Esophagus squamous epithelium (tissue), 5 donors: ENCODE results near the gene CKM. TPM values are rescaled to one million over a fixed set of nuclear protein-coding genes. Genes with fewer than 3 reads are reported as not detected.
"Not testable (repeated sequence)": the region's sequence is repeated elsewhere in the genome, so short reads cannot be mapped to it uniquely, and the experiment has no call there.

Experiments
- DNase-seq: peaks from one replicate; lab custom pipeline; 2025; lab: John Stamatoyannopoulos, UW
- H3K27ac ChIP-seq, 4 donors: fragments of 200-600 bp; sonication (generic); one replicate each; pipeline ENCODE4 v1.5.1; 2016 to 2019; ENCODE audit warnings: mild to moderate bottlenecking in 1 of 4
- H3K27me3 ChIP-seq, 4 donors: fragments of 200-600 bp; sonication (generic); 1 replicate in 3 of 4; 2 replicates in 1 of 4; pipeline versions ENCODE4 v1.5.1 to v1.6.0; 2017 to 2021; ENCODE audit warnings: antibody characterized with exemption in 1 of 4
- H3K36me3 ChIP-seq, 3 donors: fragments of 200-600 bp; sonication (generic); one replicate each; pipeline ENCODE4 v1.5.1; 2016 to 2019
- H3K4me1 ChIP-seq, 3 donors: fragments of 200-600 bp; sonication (generic); one replicate each; pipeline ENCODE4 v1.5.1; 2017 to 2019
- H3K4me3 ChIP-seq, 4 donors: fragments of 200-600 bp; sonication (generic); 1 replicate in 3 of 4; 2 replicates in 1 of 4; pipeline ENCODE4 v1.5.1; 2016 to 2019; ENCODE audit warnings: mild to moderate bottlenecking in 2 of 4, moderate library complexity in 1 of 4
- H3K9me3 ChIP-seq, 3 donors: fragments of 200-600 bp; sonication (generic); one replicate each; pipeline ENCODE4 v1.5.1; 2016 to 2019
- POLR2A ChIP-seq, 4 donors: fragments of 450-650 bp; IDR thresholded peaks; one replicate each; pipeline ENCODE4 v1.6.1; 2017; ENCODE audit warnings: antibody characterized with exemption in 4 of 4, mild to moderate bottlenecking in 4 of 4, moderate library complexity in 3 of 4
- WGBS, 2 donors: methylation state at CpG; one replicate each; pipeline ENCODE4 v1.1.5; 2018; 5-methylcytosine and 5-hydroxymethylcytosine counted together
- intact Hi-C: fragments of 100-400 bp; cut with DNase I; formaldehyde crosslinking; loops from one replicate; pipeline ENCODE4 v1.15.0; 2022
- total RNA-seq, 4 donors: library from RNA; depleted of rRNA; stranded (reverse); fragments of >200 nt; gene quantifications; one replicate each; pipeline ENCODE4 v1.1.0, GENCODE V29; 2016
- TF ChIP-seq, protein P1 (sequence below), 6 experiments: fragments of 450-650 bp in 4 of 6; fragments of 200-600 bp in 2 of 6; sonication (generic) in 2 of 6; IDR thresholded peaks; one replicate each; pipeline ENCODE4 v1.5.1; 2016 to 2019; ENCODE audit warnings: antibody characterized with exemption in 6 of 6, mild to moderate bottlenecking in 4 of 6, moderate library complexity in 4 of 6
- donor health status: DM: yes; HTN: yes; CAD: no.

The CKM gene
- total RNA-seq, 4 donors from 2014 or later, result not detected

DNA sequence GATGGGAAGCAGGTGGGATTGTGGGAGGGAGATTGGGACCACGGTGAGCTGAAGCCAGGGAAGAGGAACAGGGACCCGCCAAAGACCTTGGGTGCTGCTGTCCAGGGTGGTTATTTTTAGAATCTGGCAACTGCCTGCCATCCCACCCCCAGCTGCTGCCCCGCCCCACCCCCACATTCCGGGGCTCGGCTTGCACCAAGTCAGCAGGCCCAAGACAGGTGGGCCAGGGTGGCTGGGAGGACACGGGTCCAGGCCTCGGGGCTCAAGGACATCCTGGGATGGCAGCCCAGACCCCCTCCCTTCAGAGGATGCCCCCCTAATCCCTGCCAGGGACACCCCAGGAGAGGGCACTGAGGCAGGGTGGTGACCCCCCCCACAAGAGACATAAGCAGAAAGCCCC is 827 bp downstream of the CKM start:
- Histone ChIP-seq H3K4me3 (no peak overlapping the region), H3K4me1 (peaks cover 5 to 29% (median 10%) of the 10 kb centered on the region in 3 donors), H3K27me3 (peaks cover 0 to 64% (median 6%) of the 10 kb centered on the region in 4 donors), H3K36me3 (no peaks in the 10 kb centered on the region), H3K27ac (no peak overlapping the region), H3K9me3 (no peaks in the 10 kb centered on the region)
- intact Hi-C loops, result no loop called here
- WGBS, 2 donors, result 40 to 50% methylated on average over 2 to 3 of the region's 7 CpGs
- TF ChIP-seq, protein P1, sequence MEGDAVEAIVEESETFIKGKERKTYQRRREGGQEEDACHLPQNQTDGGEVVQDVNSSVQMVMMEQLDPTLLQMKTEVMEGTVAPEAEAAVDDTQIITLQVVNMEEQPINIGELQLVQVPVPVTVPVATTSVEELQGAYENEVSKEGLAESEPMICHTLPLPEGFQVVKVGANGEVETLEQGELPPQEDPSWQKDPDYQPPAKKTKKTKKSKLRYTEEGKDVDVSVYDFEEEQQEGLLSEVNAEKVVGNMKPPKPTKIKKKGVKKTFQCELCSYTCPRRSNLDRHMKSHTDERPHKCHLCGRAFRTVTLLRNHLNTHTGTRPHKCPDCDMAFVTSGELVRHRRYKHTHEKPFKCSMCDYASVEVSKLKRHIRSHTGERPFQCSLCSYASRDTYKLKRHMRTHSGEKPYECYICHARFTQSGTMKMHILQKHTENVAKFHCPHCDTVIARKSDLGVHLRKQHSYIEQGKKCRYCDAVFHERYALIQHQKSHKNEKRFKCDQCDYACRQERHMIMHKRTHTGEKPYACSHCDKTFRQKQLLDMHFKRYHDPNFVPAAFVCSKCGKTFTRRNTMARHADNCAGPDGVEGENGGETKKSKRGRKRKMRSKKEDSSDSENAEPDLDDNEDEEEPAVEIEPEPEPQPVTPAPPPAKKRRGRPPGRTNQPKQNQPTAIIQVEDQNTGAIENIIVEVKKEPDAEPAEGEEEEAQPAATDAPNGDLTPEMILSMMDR (IDR thresholded peaks at IDR 0.05), result no peak
- TF ChIP-seq POLR2A (IDR thresholded peaks at IDR 0.05), result no peak
- DNase-seq, result no peak

DNA sequence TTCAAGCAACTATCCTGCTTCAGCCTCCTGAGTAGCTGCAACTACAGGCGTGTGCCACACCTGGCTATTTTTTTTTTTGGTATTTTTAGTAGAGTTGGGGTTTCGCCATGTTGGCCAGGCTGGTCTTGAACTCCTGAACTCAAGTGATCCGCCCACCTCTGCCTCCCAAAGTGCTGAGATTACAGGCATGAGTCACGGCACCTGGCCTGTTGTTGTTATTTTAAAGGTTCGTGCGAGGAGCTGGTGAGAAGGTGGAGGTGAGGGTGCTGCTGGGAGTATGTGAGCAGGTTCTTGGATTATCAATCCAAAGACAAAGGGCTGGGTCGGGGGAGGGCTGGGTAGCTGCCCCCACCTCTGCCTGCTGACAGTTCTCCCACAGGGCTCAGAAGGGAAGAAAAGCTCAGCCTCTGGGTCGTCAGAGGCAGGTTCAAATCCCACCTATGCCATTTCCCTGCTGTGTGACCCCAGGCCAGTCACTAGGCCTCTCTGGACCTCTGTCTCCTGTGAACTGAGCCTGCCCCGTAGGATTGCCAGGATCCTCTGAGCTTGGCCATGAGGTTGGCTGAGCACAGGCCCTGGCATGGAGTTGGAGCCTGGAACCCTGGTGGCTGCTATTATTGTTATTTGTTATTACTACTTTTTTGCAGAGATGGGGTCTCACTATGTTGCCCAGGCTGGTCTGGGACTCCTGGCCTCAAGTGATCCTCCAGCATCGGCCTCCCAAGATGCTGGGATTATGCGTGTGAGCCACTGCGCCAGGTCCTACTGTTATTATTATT is 1.5 kb downstream of the CKM start:
- no peak for DNase-seq
- Histone ChIP-seq H3K4me1 (peaks cover 4 to 24% (median 10%) of the 10 kb centered on the region in 3 donors), H3K4me3 (no peak overlapping the region), H3K27ac (no peak overlapping the region), H3K27me3 (peaks cover 0 to 69% (median 6%) of the 10 kb centered on the region in 4 donors), H3K36me3 (no peaks in the 10 kb centered on the region), H3K9me3 (no peaks in the 10 kb centered on the region)
- 43 to 59% methylated on average over 1 to 4 of the region's 12 CpGs for WGBS, 2 donors
- intact Hi-C loops, result no loop called here
- TF ChIP-seq, protein P1 (IDR thresholded peaks at IDR 0.05), result no peak
- TF ChIP-seq POLR2A (IDR thresholded peaks at IDR 0.05), result no peak

DNA sequence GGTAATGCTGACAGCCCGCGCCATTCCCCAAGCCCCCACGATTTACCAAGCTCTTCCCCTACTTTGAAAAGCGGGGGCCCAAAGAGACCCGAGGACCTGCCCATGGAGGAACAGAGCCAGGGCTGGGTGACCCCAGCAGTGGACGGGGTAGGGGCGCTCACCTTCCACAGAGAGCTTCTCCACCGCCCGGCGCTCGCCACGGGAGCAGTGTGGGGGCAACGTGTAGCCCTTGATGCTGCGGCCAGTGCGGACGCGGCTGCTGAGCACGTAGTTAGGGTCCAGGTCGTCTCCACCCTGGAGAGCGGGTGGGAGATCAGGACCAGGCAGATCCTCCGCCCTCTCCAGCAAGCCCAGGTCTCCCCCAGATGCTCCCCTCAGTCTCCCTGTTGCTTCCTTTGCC is 7.4 kb downstream of the CKM start:
- Histone ChIP-seq H3K4me1 (peaks cover 0 to 5% (median 0%) of the 10 kb centered on the region in 3 donors), H3K36me3 (no peaks in the 10 kb centered on the region), H3K9me3 (no peaks in the 10 kb centered on the region), H3K27ac (no peak overlapping the region), H3K4me3 (no peak overlapping the region), H3K27me3 (peaks cover 0 to 69% (median 0%) of the 10 kb centered on the region in 4 donors)
- TF ChIP-seq POLR2A (IDR thresholded peaks at IDR 0.05), result no peak
- TF ChIP-seq, protein P1 (IDR thresholded peaks at IDR 0.05), result no peak
- DNase-seq, result no peak
- intact Hi-C loops, result no loop called here
- 46% methylated on average over 8 to 10 of the region's 21 CpGs for WGBS, 2 donors

DNA sequence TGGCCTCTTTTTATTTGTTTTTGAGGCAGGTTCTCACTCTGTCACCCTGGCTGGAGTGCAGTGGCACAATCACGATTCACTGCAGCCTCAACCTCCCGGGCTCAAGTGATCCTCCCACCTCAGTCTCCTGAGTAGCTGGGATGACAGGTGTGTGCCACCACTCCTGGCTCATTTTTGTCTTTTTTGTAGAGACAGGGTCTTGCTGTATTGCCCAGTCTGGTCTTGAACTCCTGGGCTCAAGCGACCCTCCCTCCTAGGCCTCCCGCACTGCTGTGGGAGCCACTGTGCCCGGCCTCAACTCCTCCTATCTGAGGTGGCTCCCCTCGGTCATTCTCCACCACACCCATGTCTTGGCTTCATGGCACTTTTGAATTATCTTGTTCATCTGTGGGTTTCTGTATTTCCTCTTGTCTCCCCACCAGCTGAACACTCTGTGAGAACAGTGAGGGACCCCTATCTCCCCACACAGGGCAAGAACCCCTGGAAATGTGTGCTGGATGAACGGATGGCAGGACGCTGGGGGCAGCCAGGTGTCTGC is 7.9 kb downstream of the CKM start:
- 74 to 76% methylated on average over 6 to 7 of the region's 8 CpGs for WGBS, 2 donors
- no peak overlapping the region for H3K27ac ChIP-seq
- TF ChIP-seq POLR2A (IDR thresholded peaks at IDR 0.05), result no peak
- TF ChIP-seq, protein P1 (IDR thresholded peaks at IDR 0.05), result no peak
- peaks cover 0 to 69% (median 0%) of the 10 kb centered on the region in 4 donors for H3K27me3 ChIP-seq
- DNase-seq, result no peak
- H3K9me3 ChIP-seq, result no peaks in the 10 kb centered on the region
- peaks cover 0 to 5% (median 0%) of the 10 kb centered on the region in 3 donors for H3K4me1 ChIP-seq
- intact Hi-C loops, result no loop called here
- no peaks in the 10 kb centered on the region for H3K36me3 ChIP-seq
- no peak overlapping the region for H3K4me3 ChIP-seq

DNA sequence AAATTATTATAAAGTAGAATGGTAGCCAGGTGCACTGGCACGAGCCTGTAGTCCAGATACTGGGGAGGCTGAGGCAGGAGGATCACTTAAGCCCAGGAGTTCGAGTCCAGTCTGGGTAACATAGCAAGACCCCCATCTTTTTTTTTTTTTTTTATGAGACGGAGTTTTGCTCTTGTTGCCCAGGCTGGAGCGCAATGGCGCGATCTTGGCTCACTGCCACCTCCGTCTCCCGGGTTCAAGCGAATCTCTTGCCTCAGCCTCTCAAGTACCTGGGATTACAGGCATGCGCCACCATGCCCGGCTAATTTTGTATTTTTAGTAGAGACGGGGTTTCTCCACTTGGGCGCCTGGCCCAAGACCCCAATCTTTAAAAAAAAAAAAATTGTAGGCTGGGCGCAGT is 10.4 kb downstream of the CKM start:
- H3K4me3 ChIP-seq, H3K9me3 ChIP-seq, H3K4me1 ChIP-seq, DNase-seq, intact Hi-C loops, H3K27ac ChIP-seq, H3K36me3 ChIP-seq: not testable (repeated sequence)
- WGBS, 2 donors, result 68 to 89% methylated on average over 3 to 8 of the region's 14 CpGs
- H3K27me3 ChIP-seq, result peaks cover 0 to 46% (median 0%) of the 10 kb centered on the region in 4 donors
